Tibial artery (tissue), 4 donors: Measurements from ENCODE around the gene NFIB.

ENCODE experiments used
- DNase-seq, 2 donors: peaks; one replicate each; pipeline ENCODE4 v3.0.0-alpha.2; 2019
- H3K27ac ChIP-seq, 2 donors: fragments of 200-600 bp; sonication (generic) in 1 of 2; 1 replicate in 1 of 2; 2 replicates in 1 of 2; pipeline ENCODE4 v1.5.1; 2018 to 2019; ENCODE audit warnings: mild to moderate bottlenecking in 1 of 2
- H3K27me3 ChIP-seq, 2 donors: fragments of 200-600 bp; sonication (generic) in 1 of 2; one replicate each; pipeline versions ENCODE4 v1.5.1 to v1.6.0; 2016 to 2019
- H3K36me3 ChIP-seq, 3 donors: fragments of 200-600 bp; sonication (generic) in 2 of 3; one replicate each; pipeline ENCODE4 v1.5.1; 2016 to 2019; ENCODE audit warnings: mild to moderate bottlenecking in 2 of 3
- H3K4me1 ChIP-seq, 4 donors: fragments of 200-600 bp; sonication (generic) in 2 of 4; 1 replicate in 3 of 4; 2 replicates in 1 of 4; pipeline ENCODE4 v1.5.1; 2016 to 2019
- H3K4me3 ChIP-seq, 2 donors: fragments of 200-600 bp; sonication (generic) in 1 of 2; 1 replicate in 1 of 2; 2 replicates in 1 of 2; pipeline ENCODE4 v1.5.1; 2018 to 2019; ENCODE audit warnings: mild to moderate bottlenecking in 2 of 2
- H3K9me3 ChIP-seq, 3 donors: fragments of 200-600 bp; sonication (generic) in 1 of 3; one replicate each; pipeline ENCODE4 v1.5.1; 2016 to 2019
- intact Hi-C: fragments of 100-400 bp; cut with DNase I; formaldehyde crosslinking; loops from one replicate; pipeline ENCODE4 v1.15.0; 2023; ENCODE audit warnings: low total_unique reads
- TF ChIP-seq, protein P1 (sequence below), 2 experiments: fragments of 200-600 bp in 1 of 2; fragments of 450-650 bp in 1 of 2; IDR thresholded peaks; one replicate each; pipeline ENCODE4 v1.5.1; 2017 to 2019; ENCODE audit warnings: antibody characterized with exemption in 2 of 2, mild to moderate bottlenecking in 1 of 2, moderate library complexity in 1 of 2

Gene NFIB

DNA sequence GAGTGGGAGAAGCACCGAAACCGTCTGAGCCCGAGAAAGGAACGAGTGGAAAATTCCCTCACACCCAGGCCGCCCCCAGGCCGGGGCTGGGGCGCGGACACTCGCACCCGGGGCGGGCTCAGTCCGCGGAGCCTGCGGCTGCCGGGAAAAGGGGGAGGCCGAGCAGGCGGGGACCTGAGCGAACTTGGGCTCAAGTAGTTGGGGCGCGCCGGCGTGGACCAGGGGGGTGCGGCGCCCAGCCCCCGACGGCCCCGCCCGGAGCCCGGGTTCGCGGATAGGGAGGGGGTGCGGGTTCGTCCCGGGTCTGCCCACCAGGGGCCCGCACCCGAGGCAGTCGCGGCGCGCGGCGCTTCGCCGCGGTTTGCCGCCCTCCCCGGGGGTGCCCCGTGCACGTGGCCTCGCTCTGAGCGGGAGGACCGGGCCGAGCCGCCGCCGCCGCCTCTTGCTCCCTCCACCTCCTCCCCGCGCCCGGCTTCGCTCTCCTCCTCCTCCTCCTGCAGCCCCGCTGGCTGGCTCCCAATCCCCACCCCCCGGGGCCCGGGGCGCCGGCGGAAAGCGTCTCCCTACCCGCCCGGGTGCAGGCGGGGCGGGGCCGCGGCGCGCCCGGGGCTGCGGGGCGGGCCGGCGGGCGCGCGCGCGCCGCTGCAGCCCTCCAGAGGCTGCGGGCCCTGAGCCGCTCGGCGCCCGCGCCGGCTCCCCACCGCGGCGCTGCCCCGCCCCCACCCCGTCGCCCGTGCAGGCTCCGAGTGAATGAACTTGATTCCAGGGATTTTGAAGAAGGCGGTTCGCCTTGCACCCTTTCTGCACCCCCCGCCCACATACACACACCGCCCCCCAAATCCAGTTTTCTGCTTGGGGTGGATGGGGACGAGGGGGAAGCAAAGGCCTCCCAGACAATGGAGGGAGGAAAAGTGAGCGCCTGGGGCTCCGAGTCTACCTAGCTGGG, 1.3 kb upstream of the NFIB start:
- peak; percentile 93 to 98 for DNase-seq
- Histone ChIP-seq H3K27me3 (no peaks in the 10 kb centered on the region), H3K9me3 (no peaks in the 10 kb centered on the region), H3K36me3 (no peaks in the 10 kb centered on the region), H3K4me3 (peak overlapping the region; percentile 95 to 96), H3K4me1 (peaks cover 0 to 33% (median 19%) of the 10 kb centered on the region in 4 donors), H3K27ac (peak overlapping the region; percentile 99 to 100)
- intact Hi-C loops, result loop anchor here (5.0 to 10.0 kb wide), 3 partner anchors 37 to 290 kb away; no protein-coding TSS in a partner anchor
- TF ChIP-seq, protein P1, sequence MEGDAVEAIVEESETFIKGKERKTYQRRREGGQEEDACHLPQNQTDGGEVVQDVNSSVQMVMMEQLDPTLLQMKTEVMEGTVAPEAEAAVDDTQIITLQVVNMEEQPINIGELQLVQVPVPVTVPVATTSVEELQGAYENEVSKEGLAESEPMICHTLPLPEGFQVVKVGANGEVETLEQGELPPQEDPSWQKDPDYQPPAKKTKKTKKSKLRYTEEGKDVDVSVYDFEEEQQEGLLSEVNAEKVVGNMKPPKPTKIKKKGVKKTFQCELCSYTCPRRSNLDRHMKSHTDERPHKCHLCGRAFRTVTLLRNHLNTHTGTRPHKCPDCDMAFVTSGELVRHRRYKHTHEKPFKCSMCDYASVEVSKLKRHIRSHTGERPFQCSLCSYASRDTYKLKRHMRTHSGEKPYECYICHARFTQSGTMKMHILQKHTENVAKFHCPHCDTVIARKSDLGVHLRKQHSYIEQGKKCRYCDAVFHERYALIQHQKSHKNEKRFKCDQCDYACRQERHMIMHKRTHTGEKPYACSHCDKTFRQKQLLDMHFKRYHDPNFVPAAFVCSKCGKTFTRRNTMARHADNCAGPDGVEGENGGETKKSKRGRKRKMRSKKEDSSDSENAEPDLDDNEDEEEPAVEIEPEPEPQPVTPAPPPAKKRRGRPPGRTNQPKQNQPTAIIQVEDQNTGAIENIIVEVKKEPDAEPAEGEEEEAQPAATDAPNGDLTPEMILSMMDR (IDR thresholded peaks at IDR 0.05), result no peak

DNA sequence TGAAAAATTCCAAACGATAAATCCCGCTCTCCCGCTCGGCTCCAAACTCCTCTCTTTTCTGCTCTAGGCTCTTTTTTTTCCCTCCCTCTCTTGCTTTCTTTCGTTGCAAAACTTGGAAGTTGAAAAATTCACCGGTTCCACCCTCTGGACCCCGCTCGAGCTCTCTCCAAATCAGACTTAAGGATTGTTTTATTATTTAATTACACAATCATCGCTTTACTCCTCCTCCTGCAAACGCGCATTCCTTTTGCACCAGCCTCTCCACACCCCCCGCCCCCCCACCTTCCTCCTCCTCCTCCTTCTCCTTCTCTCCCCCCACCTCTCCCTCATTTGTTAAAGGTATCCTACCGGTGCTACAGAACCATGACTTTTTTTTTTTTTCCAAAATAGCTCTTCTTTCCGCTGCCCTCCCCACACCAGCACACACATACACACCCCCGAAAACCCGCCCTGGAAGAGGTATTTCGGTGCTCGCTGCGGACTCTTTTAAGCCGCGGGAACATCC, 535 bp upstream of the NFIB start:
- Histone ChIP-seq H3K4me3 (peak overlapping the region; percentile 95 to 96), H3K27me3 (no peaks in the 10 kb centered on the region), H3K36me3 (no peaks in the 10 kb centered on the region), H3K4me1 (peaks cover 0 to 33% (median 13%) of the 10 kb centered on the region in 4 donors), H3K9me3 (no peaks in the 10 kb centered on the region), H3K27ac (peak overlapping the region; percentile 99 to 100)
- peak; percentile 88 to 94 for DNase-seq
- TF ChIP-seq, protein P1 (IDR thresholded peaks at IDR 0.05), result peak in 1 of 2 experiments; percentile 5
- intact Hi-C loops, result loop anchor here (5.0 to 10.0 kb wide), 3 partner anchors 38 to 290 kb away; no protein-coding TSS in a partner anchor

- Histone ChIP-seq H3K9me3 (no peaks in the 10 kb centered on the region), H3K36me3 (no peaks in the 10 kb centered on the region), H3K27me3 (no peaks in the 10 kb centered on the region), H3K27ac (peak overlapping the region; percentile 99 to 100), H3K4me3 (peak overlapping the region; percentile 95 to 96), H3K4me1 (peaks cover 0 to 32% (median 7%) of the 10 kb centered on the region in 4 donors)
- intact Hi-C loops, result loop anchor here (5.0 to 10.0 kb wide), 3 partner anchors 39 to 289 kb away; no protein-coding TSS in a partner anchor
- peak in 1 of 2 donors; percentile 27 for DNase-seq
- TF ChIP-seq, protein P1 (IDR thresholded peaks at IDR 0.05), result no peak
Measured at GRCh38 chr9:14313378-14313940, 482 bp downstream of the NFIB start.

DNA sequence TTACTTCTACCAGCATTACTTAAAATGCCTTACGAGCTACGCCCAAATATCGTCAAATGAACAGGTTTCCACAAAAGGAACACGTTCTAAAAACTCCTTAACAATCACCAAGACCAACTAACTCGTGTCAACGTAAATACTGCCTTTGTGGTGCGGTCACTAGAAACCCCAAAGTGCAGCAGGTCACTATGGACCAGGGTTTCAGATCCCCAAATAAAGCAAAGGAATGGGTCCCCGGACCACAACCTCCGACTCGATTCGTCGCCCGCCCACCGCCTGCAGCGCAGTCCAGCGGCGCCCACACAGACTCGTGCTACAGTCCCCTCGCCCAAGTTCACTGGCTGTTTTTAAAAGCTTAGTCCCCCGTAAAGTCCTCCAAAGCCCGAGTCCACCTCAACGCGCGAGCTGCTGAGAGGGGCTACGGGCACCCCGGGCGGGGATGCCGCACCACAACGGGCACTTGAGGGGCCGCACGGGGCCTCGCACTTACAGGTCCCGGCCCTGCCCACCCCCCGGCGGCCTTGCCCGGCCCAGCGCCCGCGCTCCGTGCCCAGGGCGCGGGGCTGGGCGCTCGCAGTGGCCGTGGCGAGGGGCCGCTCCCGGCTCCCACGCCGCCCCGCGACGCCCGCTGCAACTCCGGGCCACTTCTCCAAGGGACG, 1.1 kb downstream of the NFIB start:
- H3K27me3 ChIP-seq, result no peaks in the 10 kb centered on the region
- peak overlapping the region; percentile 95 to 96 for H3K4me3 ChIP-seq
- no peaks in the 10 kb centered on the region for H3K9me3 ChIP-seq
- peak; percentile 30 to 70 for DNase-seq
- peaks cover 0 to 32% (median 9%) of the 10 kb centered on the region in 4 donors for H3K4me1 ChIP-seq
- TF ChIP-seq, protein P1 (IDR thresholded peaks at IDR 0.05), result no peak
- no peaks in the 10 kb centered on the region for H3K36me3 ChIP-seq
- peak overlapping the region; percentile 99 to 100 for H3K27ac ChIP-seq
- intact Hi-C loops, result loop anchor here (5.0 to 10.0 kb wide), 3 partner anchors 39 to 288 kb away; no protein-coding TSS in a partner anchor
